ELF-1 (cell line): ENCODE data around the gene SLC48A1.
A peak's percentile ranks its signal among the peaks of the same experiment; 100 is the strongest.

Experiments
- DNase-seq: peaks from one replicate; pipeline ENCODE4 v3.0.0-alpha.2; 2016; ENCODE audit warnings: low read depth, low spot score

SLC48A1 gene

GRCh38 chr12:47757840-47758583 lies 15.0 kb upstream of the SLC48A1 start:
- no peak for DNase-seq

DNA sequence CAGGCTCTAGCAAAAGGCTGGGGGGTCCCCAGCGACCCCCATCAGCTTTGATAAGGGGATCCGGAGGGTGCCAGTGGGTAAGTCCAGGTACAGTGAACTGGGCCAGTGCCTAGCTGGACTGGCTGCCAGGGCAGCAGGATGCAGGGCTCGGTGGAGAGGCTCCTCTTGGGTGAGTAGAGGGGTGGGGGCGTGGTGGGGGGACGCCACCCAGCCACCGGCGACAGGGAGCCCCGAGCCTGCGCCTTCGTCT lies 14.5 kb upstream of the SLC48A1 start:
- no peak for DNase-seq

- DNase-seq = peak; percentile 83
These were observed 14.0 kb upstream of the SLC48A1 start, which contains the start of gene RAPGEF3 for GRCh38 chr12:47758834-47759690. TSS of gene RAPGEF3 (minus strand) at chr12:47758880. CDS start at chr12:47758556, 324 bp downstream.

DNA sequence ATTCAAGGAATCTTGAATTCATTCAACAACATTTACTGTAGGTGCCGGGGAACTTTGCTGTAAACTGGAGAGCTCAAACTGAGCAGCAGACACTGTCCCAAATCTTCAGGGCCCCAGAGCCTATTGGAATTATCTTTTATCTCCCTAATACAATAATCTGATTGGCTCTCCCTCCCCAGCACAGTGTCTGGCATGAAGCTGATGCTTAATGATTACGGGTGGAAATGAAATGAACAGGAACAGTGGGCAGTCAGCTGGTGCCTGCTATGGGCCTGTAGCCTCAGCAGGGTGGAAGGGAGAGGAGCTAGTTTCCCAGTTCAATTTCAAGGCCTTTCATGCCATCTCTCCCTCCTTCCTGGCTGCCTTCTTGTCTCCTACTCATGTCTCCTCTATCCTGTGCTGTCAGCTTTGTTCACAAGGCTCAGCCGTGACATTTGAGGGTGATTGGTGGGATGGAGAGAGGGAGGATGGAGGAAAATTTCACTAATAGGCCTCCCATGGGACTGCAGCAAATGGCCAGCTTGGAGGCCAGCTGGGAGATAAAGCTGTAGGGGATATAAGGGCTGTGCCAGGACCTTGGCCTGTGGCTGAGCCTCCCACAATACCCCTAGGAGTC lies 10.1 kb upstream of the SLC48A1 start:
- no peak for DNase-seq

- peak; percentile 48 for DNase-seq
These were observed 9.3 kb upstream of the SLC48A1 start for GRCh38 chr12:47763481-47764346.

DNA sequence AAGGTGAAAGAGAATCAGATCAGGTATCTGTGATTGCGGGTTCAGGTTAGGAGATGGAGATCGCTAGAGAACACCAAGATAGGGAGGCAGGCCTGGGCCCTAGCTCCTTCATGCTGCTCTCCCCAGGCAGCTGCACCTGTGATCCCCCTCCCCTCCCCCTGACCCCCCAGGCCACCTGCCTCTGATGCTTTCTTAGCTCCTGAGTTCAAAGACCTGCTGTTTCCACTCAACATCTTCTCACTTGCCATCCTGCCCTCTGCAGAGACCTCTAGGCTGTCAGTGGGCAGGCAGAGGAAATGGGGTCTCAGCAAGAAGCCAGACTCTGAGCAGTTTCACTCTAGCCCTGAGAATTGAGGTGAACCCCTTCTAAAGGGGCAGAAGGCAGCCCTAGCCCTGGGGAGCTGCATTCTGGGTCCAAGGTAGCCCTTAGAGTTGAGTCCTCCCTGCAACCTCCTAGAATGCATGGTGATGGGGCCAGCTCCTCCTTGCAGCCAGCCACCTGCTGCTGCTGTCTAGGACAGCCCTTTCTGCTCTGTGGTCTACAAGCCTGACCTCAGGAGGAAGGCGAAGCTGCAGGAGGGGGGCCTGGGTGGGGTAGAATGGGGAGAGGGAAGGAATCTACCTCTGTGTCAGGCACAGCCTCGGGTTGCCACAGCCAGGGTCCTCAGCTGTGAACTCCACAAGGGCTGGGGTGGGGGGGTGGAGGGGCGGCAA lies 6.4 kb upstream of the SLC48A1 start:
- no peak for DNase-seq

- DNase-seq = no peak
These were observed 5.8 kb upstream of the SLC48A1 start for GRCh38 chr12:47767216-47767724.

DNA sequence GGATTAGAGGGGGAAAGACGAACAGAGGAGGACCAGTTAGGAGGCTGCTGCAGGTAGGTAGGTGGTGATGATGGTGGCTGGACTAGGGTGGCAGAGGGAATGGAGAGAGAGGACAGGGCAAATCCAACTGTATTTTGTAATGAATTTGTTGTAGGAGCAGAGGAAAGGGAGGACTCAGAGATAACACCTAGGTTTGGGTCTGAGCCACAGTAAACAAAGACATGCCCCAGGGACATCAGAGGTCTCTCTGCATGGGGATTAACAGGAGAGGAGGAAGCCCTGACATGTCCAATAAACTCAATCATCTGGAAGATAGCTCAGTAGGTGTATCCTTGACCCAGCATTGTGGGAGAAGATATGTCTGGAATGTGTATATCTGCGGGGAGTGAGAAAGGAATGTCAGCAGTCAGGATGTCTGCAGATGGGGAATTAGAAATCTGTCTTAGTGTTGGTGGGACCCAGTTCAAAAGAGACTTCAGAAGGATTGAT lies 4.7 kb upstream of the SLC48A1 start:
- peak; percentile 60 for DNase-seq

GRCh38 chr12:47769234-47770085 lies 3.6 kb upstream of the SLC48A1 start:
- no peak for DNase-seq

DNA sequence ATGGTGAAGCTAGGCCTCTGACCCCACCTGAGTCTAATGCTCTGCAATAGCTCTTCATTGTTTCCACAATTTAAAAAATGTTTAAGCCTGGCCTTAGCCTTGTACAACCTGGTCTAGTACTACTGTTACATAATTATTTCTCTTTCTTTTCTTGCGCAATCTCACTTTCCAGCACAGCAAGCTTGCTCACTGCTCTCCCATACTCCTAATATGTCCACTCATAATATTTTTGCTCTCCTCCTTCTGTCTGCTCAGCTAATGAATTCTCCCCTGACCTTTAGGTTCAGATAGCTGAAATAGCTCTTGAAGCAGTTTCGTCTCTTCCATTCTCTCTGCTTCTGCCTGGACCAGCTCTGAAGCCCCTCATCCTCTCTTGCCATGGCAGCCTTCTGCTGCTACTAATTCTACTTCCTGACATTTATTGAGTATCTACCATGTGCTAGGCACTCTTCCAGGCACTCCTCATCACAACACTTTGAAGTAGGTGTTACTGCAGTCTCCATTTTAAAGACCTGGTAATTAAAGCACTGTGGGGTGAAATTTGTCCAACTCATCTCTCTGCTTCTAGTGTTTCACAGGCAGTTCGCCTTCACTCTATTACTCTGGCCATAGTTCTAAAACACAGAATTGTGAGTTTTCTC lies 2.8 kb upstream of the SLC48A1 start:
- no peak for DNase-seq

- no peak for DNase-seq
These were observed 1.7 kb upstream of the SLC48A1 start for GRCh38 chr12:47771304-47771703.

DNA sequence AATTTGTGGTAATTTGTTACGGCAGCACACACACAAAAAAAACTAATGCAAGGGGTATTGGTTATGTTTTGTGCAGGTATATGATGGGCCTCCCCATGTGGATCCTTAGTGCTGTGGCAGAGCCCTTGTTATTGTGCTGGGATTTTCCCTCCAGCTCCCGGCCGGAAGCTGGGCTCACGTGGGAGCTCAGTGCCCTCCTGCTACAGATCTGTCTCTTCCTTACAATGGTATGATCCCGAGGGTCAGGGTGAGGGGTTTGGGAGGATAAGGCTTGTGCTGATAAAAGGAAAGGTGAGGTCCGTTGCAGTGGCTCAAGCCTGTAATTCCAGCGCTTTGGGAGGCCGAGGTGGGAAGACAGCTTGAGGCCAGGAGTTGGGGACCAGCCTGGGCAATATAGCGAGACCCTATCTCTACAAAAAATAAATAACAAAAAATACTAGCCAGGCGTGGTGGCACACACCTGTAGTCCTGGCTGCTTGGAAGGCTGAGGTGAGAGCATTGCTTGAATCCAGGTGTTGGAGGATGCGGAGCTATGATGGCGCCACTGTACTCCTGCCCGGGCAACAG lies 861 bp upstream of the SLC48A1 start:
- DNase-seq = peak; percentile 41

GRCh38 chr12:47772738-47773061 lies 338 bp upstream of the SLC48A1 start:
- DNase-seq = no peak

- peak; percentile 17 for DNase-seq
These were observed 981 bp downstream of the SLC48A1 start for GRCh38 chr12:47773858-47774580.

DNA sequence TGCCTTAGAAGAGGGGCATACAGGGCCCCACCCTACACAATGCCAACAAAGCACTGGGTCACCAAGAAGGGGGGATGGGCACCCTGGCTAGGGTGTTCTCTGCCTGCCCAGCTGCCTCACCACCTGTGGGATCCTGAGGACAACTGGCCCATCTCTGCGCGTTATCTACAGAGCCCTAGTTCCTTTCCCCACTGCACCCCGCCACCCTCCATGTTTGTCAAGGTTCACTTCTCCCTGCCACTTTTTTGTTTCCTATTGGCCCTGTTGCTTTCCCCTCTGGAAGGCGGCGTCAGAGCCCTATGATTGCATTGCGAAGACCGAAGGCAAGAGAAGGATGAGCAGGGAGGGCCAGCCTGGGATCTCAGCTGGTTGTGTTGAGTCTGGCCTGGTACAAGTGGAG lies 1.6 kb downstream of the SLC48A1 start:
- no peak for DNase-seq

GRCh38 chr12:47775100-47775911 lies 2.3 kb downstream of the SLC48A1 start:
- DNase-seq = no peak

- DNase-seq = no peak
These were observed 3.6 kb downstream of the SLC48A1 start for GRCh38 chr12:47776471-47777143.
